Measurements from ENCODE around the gene RSRP1. TPM values are rescaled to one million over a fixed set of nuclear protein-coding genes. Genes with fewer than 3 reads are reported as not detected.

Gene RSRP1
- total and polyA plus RNA-seq, 2 of the 4 experiments (the other 2 are of a cell fraction): 71.0 TPM

Other genes starting within 250 kb of the RSRP1 start
- 8.6 and 22.2 TPM in 2 replicates for gene SYF2, start 15.0 kb downstream of the RSRP1 start, total RNA-seq (2012; rRNA removed)
- 16.8 and 19.5 TPM in 2 replicates for gene SYF2, start 15.0 kb downstream of the RSRP1 start, polyA plus RNA-seq (2012; rRNA removed)
- gene RHD, start 25.1 kb upstream of the RSRP1 start, total RNA-seq (2012; rRNA removed): 0.28 TPM in 1 of 2 replicates, not detected in the other
- gene RHD, start 25.1 kb upstream of the RSRP1 start, polyA plus RNA-seq (2012; rRNA removed): not detected in 2 replicates
- 48.4 and 101 TPM in 2 replicates for gene TMEM50A, start 90.9 kb upstream of the RSRP1 start, total RNA-seq (2012; rRNA removed)
- gene TMEM50A, start 90.9 kb upstream of the RSRP1 start, polyA plus RNA-seq (2012; rRNA removed): 54.6 and 63.9 TPM in 2 replicates
- 0.54 and 0.56 TPM in 2 replicates for gene RHCE, start 173.4 kb upstream of the RSRP1 start, total RNA-seq (2012; rRNA removed)
- 0.39 and 0.62 TPM in 2 replicates for gene RHCE, start 173.4 kb upstream of the RSRP1 start, polyA plus RNA-seq (2012; rRNA removed)
- gene MACO1, start 183.4 kb upstream of the RSRP1 start, total RNA-seq (2012; rRNA removed): 12.7 and 18.1 TPM in 2 replicates
- 6.8 TPM in 2 replicates for gene MACO1, start 183.4 kb upstream of the RSRP1 start, polyA plus RNA-seq (2012; rRNA removed)